Measurements from ENCODE around the gene ATAD1. TPM values are rescaled to one million over a fixed set of nuclear protein-coding genes. Genes with fewer than 3 reads are reported as not detected.
A peak's percentile ranks its signal among the peaks of the same experiment; 100 is the strongest.
"Not testable (repeated sequence)": the region's sequence is repeated elsewhere in the genome, so short reads cannot be mapped to it uniquely, and the experiment has no call there.

Gene ATAD1, protein sequence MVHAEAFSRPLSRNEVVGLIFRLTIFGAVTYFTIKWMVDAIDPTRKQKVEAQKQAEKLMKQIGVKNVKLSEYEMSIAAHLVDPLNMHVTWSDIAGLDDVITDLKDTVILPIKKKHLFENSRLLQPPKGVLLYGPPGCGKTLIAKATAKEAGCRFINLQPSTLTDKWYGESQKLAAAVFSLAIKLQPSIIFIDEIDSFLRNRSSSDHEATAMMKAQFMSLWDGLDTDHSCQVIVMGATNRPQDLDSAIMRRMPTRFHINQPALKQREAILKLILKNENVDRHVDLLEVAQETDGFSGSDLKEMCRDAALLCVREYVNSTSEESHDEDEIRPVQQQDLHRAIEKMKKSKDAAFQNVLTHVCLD
- 30.2 TPM for polyA plus RNA-seq (2012; ENCODE audit: insufficient read depth, insufficient read length)

GRCh38 chr10:87817609-87818504, at the start of gene ATAD1:
TSS of gene ATAD1 (minus strand) at chr10:87818226. CDS start at chr10:87814599, 3,627 bp downstream.
- peak within 1 kb of the TSS; percentile 83 for H3K4me3 ChIP-seq (ENCODE audit: low read length)
- DNase-seq (ENCODE audit: low read depth, low spot score) = peak; percentile 88

GRCh38 chr10:87867453-87867852, 49.4 kb upstream of the ATAD1 start:
- DNase-seq (ENCODE audit: low read depth, low spot score) = no peak
- H3K4me3 ChIP-seq (ENCODE audit: low read length) = peak overlapping the region; percentile 99

- peak overlapping the region; percentile 99 for H3K4me3 ChIP-seq (ENCODE audit: low read length)
- DNase-seq (ENCODE audit: low read depth, low spot score) = no peak
These were observed 48.5 kb upstream of the ATAD1 start for GRCh38 chr10:87866412-87866974.

- peak overlapping the region; percentile 99 for H3K4me3 ChIP-seq (ENCODE audit: low read length)
- DNase-seq (ENCODE audit: low read depth, low spot score) = no peak
These were observed 47.3 kb upstream of the ATAD1 start for GRCh38 chr10:87865241-87865881.

GRCh38 chr10:87864496-87865059, 46.6 kb upstream of the ATAD1 start:
- no peak for DNase-seq (ENCODE audit: low read depth, low spot score)
- peak overlapping the region; percentile 99 for H3K4me3 ChIP-seq (ENCODE audit: low read length)

GRCh38 chr10:87863951-87864495, 46.0 kb upstream of the ATAD1 start:
- H3K4me3 ChIP-seq (ENCODE audit: low read length) = peak overlapping the region; percentile 99
- DNase-seq (ENCODE audit: low read depth, low spot score) = not testable (repeated sequence)

GRCh38 chr10:87863053-87863943, 45.3 kb upstream of the ATAD1 start, which contains the start of the genes KLLN and PTEN:
TSS of gene KLLN (minus strand) at chr10:87863533. CDS start at chr10:87862487, 1,046 bp downstream.
TSS of gene PTEN (plus strand) at chr10:87863625. CDS start at chr10:87864470, 845 bp downstream.
- peak within 1 kb of the TSS; percentile 99 for H3K4me3 ChIP-seq (ENCODE audit: low read length)
- peak; percentile 94 for DNase-seq (ENCODE audit: low read depth, low spot score)

DNA sequence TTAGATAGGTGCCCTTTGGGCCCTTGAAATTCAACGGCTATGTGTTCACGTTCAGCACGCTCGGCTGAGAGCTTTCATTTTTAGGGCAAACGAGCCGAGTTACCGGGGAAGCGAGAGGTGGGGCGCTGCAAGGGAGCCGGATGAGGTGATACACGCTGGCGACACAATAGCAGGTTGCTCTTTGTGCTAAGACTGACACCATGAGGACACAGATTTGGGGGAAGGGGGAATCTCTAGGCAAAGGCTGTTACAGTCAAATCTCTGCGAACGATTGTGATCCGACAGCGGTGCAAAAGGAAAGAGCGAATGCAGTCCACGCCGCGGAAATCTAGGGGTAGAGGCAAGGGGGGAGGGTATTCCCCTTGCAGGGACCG, 44.6 kb upstream of the ATAD1 start:
- DNase-seq (ENCODE audit: low read depth, low spot score) = peak; percentile 65
- H3K4me3 ChIP-seq (ENCODE audit: low read length) = peak overlapping the region; percentile 99

GRCh38 chr10:87861953-87862678, 44.1 kb upstream of the ATAD1 start:
- DNase-seq (ENCODE audit: low read depth, low spot score) = peak; percentile 97

GRCh38 chr10:87861566-87861952, 43.5 kb upstream of the ATAD1 start:
- peak overlapping the region; percentile 99 for H3K4me3 ChIP-seq (ENCODE audit: low read length)
- DNase-seq (ENCODE audit: low read depth, low spot score) = no peak

More at GRCh38 chr10:87861953-87862678, 44.1 kb upstream of the ATAD1 start:
- peak overlapping the region; percentile 99 for H3K4me3 ChIP-seq (ENCODE audit: low read length)

- H3K4me3 ChIP-seq (ENCODE audit: low read length) = no peak overlapping the region
- no peak for DNase-seq (ENCODE audit: low read depth, low spot score)
These were observed 42.9 kb upstream of the ATAD1 start for GRCh38 chr10:87860816-87861403.

- DNase-seq (ENCODE audit: low read depth, low spot score) = peak; percentile 84
- no peak overlapping the region for H3K4me3 ChIP-seq (ENCODE audit: low read length)
These were observed 42.2 kb upstream of the ATAD1 start for GRCh38 chr10:87860156-87860795.

- not testable (repeated sequence) for DNase-seq (ENCODE audit: low read depth, low spot score); H3K4me3 ChIP-seq (ENCODE audit: low read length)
These were observed 37.6 kb upstream of the ATAD1 start for GRCh38 chr10:87855665-87856064.

DNA sequence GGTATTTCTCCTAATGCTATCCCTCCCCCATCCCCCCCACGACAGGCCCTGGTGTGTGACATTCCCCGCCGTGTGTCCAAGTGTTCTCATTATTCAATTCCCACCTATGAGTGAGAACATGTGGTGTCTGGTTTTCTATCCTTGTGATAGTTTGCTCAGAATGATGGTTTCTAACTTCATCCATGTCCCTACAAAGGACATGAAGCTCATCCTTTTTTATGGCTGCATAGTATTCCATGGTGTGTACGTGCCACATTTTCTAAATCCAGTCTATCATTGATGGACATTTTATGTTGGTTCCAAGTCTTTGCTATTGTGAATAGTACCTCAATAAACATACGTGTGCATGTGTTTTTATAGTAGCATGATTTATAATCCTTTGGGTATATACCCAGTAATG, 37.2 kb upstream of the ATAD1 start:
- not testable (repeated sequence) for H3K4me3 ChIP-seq (ENCODE audit: low read length); DNase-seq (ENCODE audit: low read depth, low spot score)

GRCh38 chr10:87852089-87852488, 34.1 kb upstream of the ATAD1 start:
- H3K4me3 ChIP-seq (ENCODE audit: low read length) = no peak overlapping the region
- DNase-seq (ENCODE audit: low read depth, low spot score) = no peak

GRCh38 chr10:87850742-87851205, 32.7 kb upstream of the ATAD1 start:
- H3K4me3 ChIP-seq (ENCODE audit: low read length) = no peak overlapping the region
- peak; percentile 92 for DNase-seq (ENCODE audit: low read depth, low spot score)
